Neural cell (in vitro differentiated cells): ENCODE data around the gene CYP2A6. TPM values are rescaled to one million over a fixed set of nuclear protein-coding genes. Genes with fewer than 3 reads are reported as not detected.

Source experiments
- H2AFZ ChIP-seq: fragments of 200-600, 300-800 bp; sonication (generic), shearing (Covaris generic); 2 replicates; pipeline ENCODE4 v1.6.0; 2014; ENCODE audit warnings: low read depth, mild to moderate bottlenecking, antibody characterized with exemption, low read length, moderate library complexity
- H3F3A ChIP-seq: fragments of 200-600 bp; shearing (Covaris generic); 2 replicates; pipeline ENCODE4 v1.6.1; 2016; ENCODE audit warnings: mild to moderate bottlenecking, moderate library complexity, mixed read lengths, antibody characterized with exemption, low read length; ENCODE audit not compliant: insufficient read depth, poor library complexity, severe bottlenecking
- H3K27ac ChIP-seq: fragments of 200-600, 300-800 bp; sonication (generic), shearing (Covaris generic); 2 replicates; pipeline ENCODE4 v1.5.1; 2014; ENCODE audit warnings: mild to moderate bottlenecking, low read length, moderate library complexity
- H3K27me3 ChIP-seq: fragments of 300-800, 200-600 bp; sonication (generic), shearing (Covaris generic); 2 replicates; pipeline ENCODE4 v1.6.0; 2014; ENCODE audit warnings: mild to moderate bottlenecking, low read depth, low read length, moderate library complexity; ENCODE audit not compliant: insufficient read depth
- H3K36me3 ChIP-seq: fragments of 300-800, 200-600 bp; sonication (generic), shearing (Covaris generic); 2 replicates; pipeline ENCODE4 v1.5.1; 2014; ENCODE audit warnings: mild to moderate bottlenecking, antibody characterized with exemption, low read length, moderate library complexity; ENCODE audit not compliant: insufficient read depth
- H3K4me2 ChIP-seq: fragments of 300-800, 200-600 bp; sonication (generic), shearing (Covaris generic); 2 replicates; pipeline ENCODE4 v1.6.0; 2014; ENCODE audit warnings: mild to moderate bottlenecking, low read length
- H3K4me3 ChIP-seq: fragments of 300-800, 200-600 bp; sonication (generic), shearing (Covaris generic); 2 replicates; pipeline ENCODE4 v1.5.1; 2014; ENCODE audit warnings: mild to moderate bottlenecking, low read length, moderate library complexity
- H3K79me2 ChIP-seq: fragments of 200-600 bp; shearing (Covaris generic); replicated peaks from 2 replicates; pipeline ENCODE4 v1.6.0; 2014; ENCODE audit warnings: mild to moderate bottlenecking, low read length, moderate library complexity; ENCODE audit not compliant: insufficient read depth
- H3K9ac ChIP-seq: fragments of 300-800, 200-600 bp; sonication (generic), shearing (Covaris generic); 2 replicates; pipeline ENCODE4 v1.6.1; 2016; ENCODE audit warnings: mild to moderate bottlenecking, low read length, mixed read lengths
- H3K9me2 ChIP-seq: fragments of 200-600 bp; shearing (Covaris generic); 2 replicates; pipeline ENCODE4 v1.6.1; 2016; ENCODE audit warnings: mild to moderate bottlenecking, low read length, mixed read lengths; ENCODE audit not compliant: insufficient read depth
- H3K9me3 ChIP-seq: fragments of 200-600, 300-800 bp; sonication (generic), shearing (Covaris generic); 2 replicates; pipeline ENCODE4 v1.6.1; 2016; ENCODE audit warnings: mild to moderate bottlenecking, mixed run types, low read length, moderate library complexity, mixed read lengths
- H4K20me1 ChIP-seq: fragments of 200-600 bp; shearing (Covaris generic); 2 replicates; pipeline ENCODE4 v1.6.1; 2016; ENCODE audit warnings: mild to moderate bottlenecking, mixed run types; ENCODE audit not compliant: insufficient read depth
- EP300 ChIP-seq: fragments of 450-650 bp; conservative IDR thresholded peaks from 2 replicates; pipeline ENCODE4 v1.6.1; 2014; ENCODE audit warnings: antibody characterized with exemption, mild to moderate bottlenecking, moderate library complexity; ENCODE audit not compliant: poor library complexity, severe bottlenecking
- EZH2 ChIP-seq: fragments of 200-600, 300-800 bp; shearing (Covaris generic), sonication (generic); IDR thresholded peaks from 2 replicates; pipeline ENCODE4 v1.6.1; 2014; ENCODE audit warnings: antibody characterized with exemption, low read length, borderline replicate concordance, mild to moderate bottlenecking; ENCODE audit not compliant: insufficient read depth, poor library complexity, severe bottlenecking
- MXI1 ChIP-seq: fragments of 450-650 bp; conservative IDR thresholded peaks from 2 replicates; pipeline ENCODE4 v1.6.1; 2014; ENCODE audit warnings: antibody characterized with exemption, mild to moderate bottlenecking; ENCODE audit not compliant: poor library complexity, severe bottlenecking
- POLR2AphosphoS5 ChIP-seq: IDR thresholded peaks from 2 replicates; pipeline ENCODE4 v1.6.1; 2012
- RAD21 ChIP-seq: fragments of 450-650 bp; conservative IDR thresholded peaks from 2 replicates; pipeline ENCODE4 v1.6.1; 2014; ENCODE audit warnings: antibody characterized with exemption, mild to moderate bottlenecking, moderate library complexity
- SMC3 ChIP-seq: fragments of 450-650 bp; conservative IDR thresholded peaks from 2 replicates; pipeline ENCODE4 v1.6.1; 2014; ENCODE audit warnings: antibody characterized with exemption, mild to moderate bottlenecking, moderate library complexity; ENCODE audit not compliant: poor library complexity
- TAF1 ChIP-seq: IDR thresholded peaks from 2 replicates; pipeline ENCODE4 v1.6.1; 2012; ENCODE audit warnings: low read depth
- polyA plus RNA-seq: library from polyadenylated mRNA; depleted of rRNA; stranded (reverse); fragments of >200 nt; gene quantifications from 2 replicates; pipeline ENCODE4 v1.2.3, GENCODE V29; 2014
- TF ChIP-seq, protein P1 (sequence below): fragments of 450-650 bp; IDR thresholded peaks from 2 replicates; pipeline ENCODE4 v1.5.1; 2014; ENCODE audit warnings: antibody characterized with exemption, mild to moderate bottlenecking, moderate library complexity; ENCODE audit not compliant: poor library complexity, severe bottlenecking
- TF ChIP-seq, protein P2 (sequence below): IDR thresholded peaks from 2 replicates; pipeline ENCODE4 v1.6.1; 2012; ENCODE audit warnings: borderline replicate concordance

Gene CYP2A6
- polyA plus RNA-seq, 1 donor from 2014 or later, result not detected

DNA sequence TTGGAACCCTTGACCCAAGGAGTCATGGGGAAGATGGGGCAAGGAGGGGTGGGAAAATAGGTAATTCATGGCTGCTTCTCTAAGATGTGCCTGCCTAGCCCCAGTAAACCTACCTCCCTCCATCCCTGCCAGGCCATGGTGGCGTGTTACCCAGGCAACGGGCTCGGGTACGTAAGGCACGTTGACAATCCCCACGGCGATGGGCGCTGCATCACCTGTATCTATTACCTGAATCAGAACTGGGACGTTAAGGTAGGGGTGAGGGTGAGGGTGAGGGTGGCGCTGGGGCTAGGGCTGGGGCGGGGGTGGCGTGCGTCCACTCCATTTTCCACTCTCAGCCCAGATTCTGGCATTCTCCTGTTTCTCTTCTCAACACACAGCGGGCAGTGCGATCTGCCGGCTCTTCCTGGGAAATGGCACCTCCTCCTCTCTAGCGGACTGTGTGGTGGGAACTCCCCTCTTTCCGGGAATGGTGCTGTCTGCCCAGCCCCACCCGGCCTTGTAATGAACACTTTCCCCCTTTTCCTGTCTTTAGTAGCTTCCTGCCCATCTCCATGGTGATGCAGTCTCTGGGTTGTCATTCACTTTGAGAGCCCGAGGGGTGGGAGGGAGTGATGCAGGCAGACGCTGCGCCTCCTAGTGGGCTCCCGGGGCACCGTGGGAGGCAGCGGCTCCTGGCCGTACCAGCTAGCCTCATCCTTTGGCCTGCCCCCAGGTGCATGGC lies 43.7 kb downstream of the CYP2A6 start:
- Histone ChIP-seq H3K9me3 (no peaks in the 10 kb centered on the region), H3K4me3 (peak overlapping the region; percentile 92), H3K27me3 (no peaks in the 10 kb centered on the region), H3K79me2 (peaks cover 50% of the 10 kb centered on the region), H3K36me3 (peaks cover 3% of the 10 kb centered on the region), H4K20me1 (peaks cover 10% of the 10 kb centered on the region), H2AFZ (no peak overlapping the region), H3K9ac (peak overlapping the region; percentile 59), H3K9me2 (no peaks in the 10 kb centered on the region), H3K4me2 (peak overlapping the region; percentile 36), H3K27ac (peak overlapping the region; percentile 85), H3F3A (no peaks in the 10 kb centered on the region)
- peak; percentile 68 for TF ChIP-seq POLR2AphosphoS5
- no peak for TF ChIP-seq EZH2
- peak; percentile 75 for TF ChIP-seq RAD21
- TF ChIP-seq, protein P1, sequence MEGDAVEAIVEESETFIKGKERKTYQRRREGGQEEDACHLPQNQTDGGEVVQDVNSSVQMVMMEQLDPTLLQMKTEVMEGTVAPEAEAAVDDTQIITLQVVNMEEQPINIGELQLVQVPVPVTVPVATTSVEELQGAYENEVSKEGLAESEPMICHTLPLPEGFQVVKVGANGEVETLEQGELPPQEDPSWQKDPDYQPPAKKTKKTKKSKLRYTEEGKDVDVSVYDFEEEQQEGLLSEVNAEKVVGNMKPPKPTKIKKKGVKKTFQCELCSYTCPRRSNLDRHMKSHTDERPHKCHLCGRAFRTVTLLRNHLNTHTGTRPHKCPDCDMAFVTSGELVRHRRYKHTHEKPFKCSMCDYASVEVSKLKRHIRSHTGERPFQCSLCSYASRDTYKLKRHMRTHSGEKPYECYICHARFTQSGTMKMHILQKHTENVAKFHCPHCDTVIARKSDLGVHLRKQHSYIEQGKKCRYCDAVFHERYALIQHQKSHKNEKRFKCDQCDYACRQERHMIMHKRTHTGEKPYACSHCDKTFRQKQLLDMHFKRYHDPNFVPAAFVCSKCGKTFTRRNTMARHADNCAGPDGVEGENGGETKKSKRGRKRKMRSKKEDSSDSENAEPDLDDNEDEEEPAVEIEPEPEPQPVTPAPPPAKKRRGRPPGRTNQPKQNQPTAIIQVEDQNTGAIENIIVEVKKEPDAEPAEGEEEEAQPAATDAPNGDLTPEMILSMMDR, result peak; percentile 99
- no peak for TF ChIP-seq TAF1
- TF ChIP-seq SMC3, result peak; percentile 91
- peak; percentile 72 for TF ChIP-seq MXI1
- TF ChIP-seq, protein P2, sequence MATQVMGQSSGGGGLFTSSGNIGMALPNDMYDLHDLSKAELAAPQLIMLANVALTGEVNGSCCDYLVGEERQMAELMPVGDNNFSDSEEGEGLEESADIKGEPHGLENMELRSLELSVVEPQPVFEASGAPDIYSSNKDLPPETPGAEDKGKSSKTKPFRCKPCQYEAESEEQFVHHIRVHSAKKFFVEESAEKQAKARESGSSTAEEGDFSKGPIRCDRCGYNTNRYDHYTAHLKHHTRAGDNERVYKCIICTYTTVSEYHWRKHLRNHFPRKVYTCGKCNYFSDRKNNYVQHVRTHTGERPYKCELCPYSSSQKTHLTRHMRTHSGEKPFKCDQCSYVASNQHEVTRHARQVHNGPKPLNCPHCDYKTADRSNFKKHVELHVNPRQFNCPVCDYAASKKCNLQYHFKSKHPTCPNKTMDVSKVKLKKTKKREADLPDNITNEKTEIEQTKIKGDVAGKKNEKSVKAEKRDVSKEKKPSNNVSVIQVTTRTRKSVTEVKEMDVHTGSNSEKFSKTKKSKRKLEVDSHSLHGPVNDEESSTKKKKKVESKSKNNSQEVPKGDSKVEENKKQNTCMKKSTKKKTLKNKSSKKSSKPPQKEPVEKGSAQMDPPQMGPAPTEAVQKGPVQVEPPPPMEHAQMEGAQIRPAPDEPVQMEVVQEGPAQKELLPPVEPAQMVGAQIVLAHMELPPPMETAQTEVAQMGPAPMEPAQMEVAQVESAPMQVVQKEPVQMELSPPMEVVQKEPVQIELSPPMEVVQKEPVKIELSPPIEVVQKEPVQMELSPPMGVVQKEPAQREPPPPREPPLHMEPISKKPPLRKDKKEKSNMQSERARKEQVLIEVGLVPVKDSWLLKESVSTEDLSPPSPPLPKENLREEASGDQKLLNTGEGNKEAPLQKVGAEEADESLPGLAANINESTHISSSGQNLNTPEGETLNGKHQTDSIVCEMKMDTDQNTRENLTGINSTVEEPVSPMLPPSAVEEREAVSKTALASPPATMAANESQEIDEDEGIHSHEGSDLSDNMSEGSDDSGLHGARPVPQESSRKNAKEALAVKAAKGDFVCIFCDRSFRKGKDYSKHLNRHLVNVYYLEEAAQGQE, result no peak
- peak; percentile 82 for TF ChIP-seq EP300

DNA sequence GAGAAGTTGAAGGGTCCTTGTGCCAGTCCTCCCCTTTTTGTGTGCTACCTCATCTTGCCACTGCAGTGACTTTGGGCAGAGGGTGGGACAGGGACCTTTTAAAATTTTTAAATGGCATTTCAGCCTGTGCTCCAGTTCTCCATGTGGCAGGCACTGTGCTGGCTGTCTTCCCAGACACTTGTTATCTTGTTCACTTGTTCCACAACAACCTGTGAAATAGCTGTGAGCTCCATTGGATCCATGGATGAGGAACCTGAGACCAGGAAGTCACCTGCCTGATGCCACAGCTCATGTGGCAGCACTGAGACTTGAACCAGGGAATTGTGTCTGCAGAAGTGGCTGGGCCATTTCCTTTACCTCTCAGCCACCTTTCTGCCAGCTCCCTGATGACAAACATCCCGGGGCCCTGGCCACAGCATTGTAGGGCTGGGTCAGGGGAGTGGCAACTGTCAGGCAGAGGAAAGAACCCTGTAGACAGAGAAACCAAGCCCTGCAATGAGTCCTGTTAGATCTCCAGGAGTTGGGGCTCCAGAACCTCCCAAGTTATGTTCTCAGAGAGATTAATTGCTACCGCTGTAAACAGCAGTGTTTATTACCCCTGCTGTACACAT lies 44.9 kb downstream of the CYP2A6 start:
- Histone ChIP-seq H3K4me3 (peak overlapping the region; percentile 92), H4K20me1 (peaks cover 10% of the 10 kb centered on the region), H3K9me3 (no peaks in the 10 kb centered on the region), H3K27ac (peak overlapping the region; percentile 85), H3K27me3 (no peaks in the 10 kb centered on the region), H3K9ac (no peak overlapping the region), H3K79me2 (peaks cover 62% of the 10 kb centered on the region), H3F3A (no peaks in the 10 kb centered on the region), H2AFZ (no peak overlapping the region), H3K36me3 (peaks cover 3% of the 10 kb centered on the region), H3K9me2 (no peaks in the 10 kb centered on the region), H3K4me2 (no peak overlapping the region)
- TF ChIP-seq POLR2AphosphoS5 (no peak), RAD21 (no peak), SMC3 (no peak), EP300 (no peak), EZH2 (no peak), TAF1 (no peak), MXI1 (no peak)
- TF ChIP-seq, protein P1, result no peak
- TF ChIP-seq, protein P2, result no peak
